Lung (tissue), 12 donors: Measurements from ENCODE around the gene BCOR. TPM values are rescaled to one million over a fixed set of nuclear protein-coding genes. Genes with fewer than 3 reads are reported as not detected.

Experiments used
- ATAC-seq: fragments of 200-7000 bp; cut with Tn5 transposase; one replicate; pipeline ENCODE4 v1.9.1; 2020; ENCODE audit warnings: moderate number of reproducible peaks; ENCODE audit not compliant: insufficient read depth, low FRiP score
- DNase-seq, 3 donors: peaks; one replicate each; pipeline ENCODE4 v3.0.0-alpha.2; 2013 to 2017
- H3K27ac ChIP-seq, 2 donors: one replicate each; pipeline ENCODE4 v1.5.1; 2013; ENCODE audit warnings: mild to moderate bottlenecking in 2 of 2, moderate library complexity in 2 of 2, control low read depth in 1 of 2, inconsistent platforms in 1 of 2, low read depth in 1 of 2, low read length in 1 of 2
- H3K27me3 ChIP-seq, 3 donors: one replicate each; pipeline ENCODE4 v1.5.1; 2013; ENCODE audit warnings: low read length in 2 of 3; ENCODE audit not compliant: control insufficient read depth in 3 of 3, insufficient read depth in 3 of 3
- H3K36me3 ChIP-seq, 4 donors: one replicate each; pipeline ENCODE4 v1.5.1; 2013; ENCODE audit warnings: low read length in 4 of 4, mild to moderate bottlenecking in 1 of 4, moderate library complexity in 1 of 4; ENCODE audit not compliant: control insufficient read depth in 4 of 4, insufficient read depth in 4 of 4
- H3K4me1 ChIP-seq, 5 donors: one replicate each; pipeline ENCODE4 v1.5.1; 2013; ENCODE audit warnings: low read length in 5 of 5, mild to moderate bottlenecking in 2 of 5, moderate library complexity in 1 of 5; ENCODE audit not compliant: control insufficient read depth in 5 of 5, insufficient read depth in 5 of 5
- H3K4me3 ChIP-seq: one replicate; pipeline ENCODE4 v1.5.1; 2013; ENCODE audit warnings: mild to moderate bottlenecking, control low read depth, moderate library complexity
- H3K9ac ChIP-seq, 2 donors: one replicate each; pipeline ENCODE4 v1.5.1; 2013; ENCODE audit warnings: low read length in 2 of 2, control low read depth in 1 of 2; ENCODE audit not compliant: insufficient read depth in 1 of 2
- H3K9me3 ChIP-seq, 4 donors: one replicate each; pipeline ENCODE4 v1.5.1; 2013; ENCODE audit warnings: low read length in 3 of 4, mild to moderate bottlenecking in 1 of 4, moderate library complexity in 1 of 4; ENCODE audit not compliant: control insufficient read depth in 4 of 4, insufficient read depth in 3 of 4
- WGBS, 2 donors: extraction: QIAGEN DNeasy Blood & Tissue Kit; methylation state at CpG; one replicate each; pipeline ENCODE4 v1.1.7; 2013; 5-methylcytosine and 5-hydroxymethylcytosine counted together
- polyA plus RNA-seq, 2 donors: library from polyadenylated mRNA; stranded (reverse); fragments of 200-250 nt; gene quantifications; one replicate each; pipeline ENCODE4 v1.2.1, GENCODE V29; 2013
- total RNA-seq, 2 donors: library from RNA; depleted of rRNA in 1 of 2; stranded (reverse); fragments of >200 nt in 1 of 2; gene quantifications; one replicate each; pipeline ENCODE4 v1.2.1, GENCODE V29; 2014 to 2021
- TF ChIP-seq, protein P1 (sequence below): IDR thresholded peaks from 2 replicates; pipeline ENCODE4 v1.5.1; 2012; ENCODE audit warnings: mild to moderate bottlenecking; ENCODE audit errors: control extremely low read depth, extremely low read depth
- donor health status: control.
- donor health status: control.
- donor health status: Bipolar disorder and iron deficiency.
- donor health status: healthy.
- donor health status: DM: yes; HTN: yes; CAD: no.

Gene BCOR
- total and polyA plus RNA-seq, 4 donors: 10.8 to 67.2 (median 15.9) TPM

- Histone ChIP-seq H3K36me3 (no peaks in the 10 kb centered on the region), H3K4me3 (no peak overlapping the region), H3K9me3 (peaks cover 0 to 11% (median 0%) of the 10 kb centered on the region in 4 donors), H3K27me3 (peaks cover 3 to 41% (median 17%) of the 10 kb centered on the region in 3 donors), H3K4me1 (peaks cover 0 to 24% (median 2%) of the 10 kb centered on the region in 5 donors), H3K9ac (no peak overlapping the region), H3K27ac (peak overlapping the region; percentile 54 to 94)
- TF ChIP-seq, protein P1, sequence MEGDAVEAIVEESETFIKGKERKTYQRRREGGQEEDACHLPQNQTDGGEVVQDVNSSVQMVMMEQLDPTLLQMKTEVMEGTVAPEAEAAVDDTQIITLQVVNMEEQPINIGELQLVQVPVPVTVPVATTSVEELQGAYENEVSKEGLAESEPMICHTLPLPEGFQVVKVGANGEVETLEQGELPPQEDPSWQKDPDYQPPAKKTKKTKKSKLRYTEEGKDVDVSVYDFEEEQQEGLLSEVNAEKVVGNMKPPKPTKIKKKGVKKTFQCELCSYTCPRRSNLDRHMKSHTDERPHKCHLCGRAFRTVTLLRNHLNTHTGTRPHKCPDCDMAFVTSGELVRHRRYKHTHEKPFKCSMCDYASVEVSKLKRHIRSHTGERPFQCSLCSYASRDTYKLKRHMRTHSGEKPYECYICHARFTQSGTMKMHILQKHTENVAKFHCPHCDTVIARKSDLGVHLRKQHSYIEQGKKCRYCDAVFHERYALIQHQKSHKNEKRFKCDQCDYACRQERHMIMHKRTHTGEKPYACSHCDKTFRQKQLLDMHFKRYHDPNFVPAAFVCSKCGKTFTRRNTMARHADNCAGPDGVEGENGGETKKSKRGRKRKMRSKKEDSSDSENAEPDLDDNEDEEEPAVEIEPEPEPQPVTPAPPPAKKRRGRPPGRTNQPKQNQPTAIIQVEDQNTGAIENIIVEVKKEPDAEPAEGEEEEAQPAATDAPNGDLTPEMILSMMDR: no peak
- DNase-seq (peak; percentile 77 to 79 (median 78)), ATAC-seq (no peak)
- 0 to 9% methylated on average over 41 to 75 of the region's 75 CpGs for WGBS, 2 donors
Observed at GRCh38 chrX:40098264-40099054, 701 bp upstream of the BCOR start.

- peaks cover 0 to 33% (median 5%) of the 10 kb centered on the region in 5 donors for H3K4me1 ChIP-seq
Observed at GRCh38 chrX:40097141-40097503, 636 bp downstream of the BCOR start.

GRCh38 chrX:40096395-40097091 is 1.2 kb downstream of the BCOR start:
- 1 to 7% methylated on average over 31 to 66 of the region's 66 CpGs for WGBS, 2 donors
- Histone ChIP-seq H3K36me3 (no peaks in the 10 kb centered on the region), H3K4me1 (peaks cover 0 to 38% (median 5%) of the 10 kb centered on the region in 5 donors), H3K9ac (peak overlapping the region in 1 of 2 donors; percentile 32), H3K27me3 (peaks cover 0 to 37% (median 18%) of the 10 kb centered on the region in 3 donors), H3K4me3 (peak overlapping the region; percentile 58), H3K9me3 (peaks cover 0 to 8% (median 0%) of the 10 kb centered on the region in 4 donors), H3K27ac (peak overlapping the region; percentile 85 to 94)
- no peak for ATAC-seq
- TF ChIP-seq, protein P1: no peak
- DNase-seq: peak; percentile 49 to 68 (median 61)

More at GRCh38 chrX:40097141-40097503, 636 bp downstream of the BCOR start:
- Histone ChIP-seq H3K9me3 (peaks cover 0 to 8% (median 0%) of the 10 kb centered on the region in 4 donors), H3K27ac (peak overlapping the region in 1 of 2 donors; percentile 94), H3K9ac (no peak overlapping the region), H3K27me3 (peaks cover 0 to 43% (median 22%) of the 10 kb centered on the region in 3 donors), H3K36me3 (no peaks in the 10 kb centered on the region), H3K4me3 (peak overlapping the region; percentile 37)
- ATAC-seq: no peak
- TF ChIP-seq, protein P1: no peak
- 12% methylated on average over 42 of the region's 42 CpGs; no CpG with 5 or more reads in 1 of the 2 donors for WGBS, 2 donors
- peak; percentile 53 to 55 (median 54) for DNase-seq
